ENCODE results near the gene GRID1.

The GRID1 gene

GRCh38 chr10:86266446-86267242, 100.0 kb downstream of the GRID1 start:
- DNase-seq (ENCODE audit: low read depth in 2 of 2): no peak

GRCh38 chr10:86265895-86266259, 100.7 kb downstream of the GRID1 start:
- no peak for DNase-seq (ENCODE audit: low read depth in 2 of 2)

- DNase-seq (ENCODE audit: low read depth in 2 of 2): no peak
Observed at GRCh38 chr10:86265236-86265894, 101.2 kb downstream of the GRID1 start.

DNA sequence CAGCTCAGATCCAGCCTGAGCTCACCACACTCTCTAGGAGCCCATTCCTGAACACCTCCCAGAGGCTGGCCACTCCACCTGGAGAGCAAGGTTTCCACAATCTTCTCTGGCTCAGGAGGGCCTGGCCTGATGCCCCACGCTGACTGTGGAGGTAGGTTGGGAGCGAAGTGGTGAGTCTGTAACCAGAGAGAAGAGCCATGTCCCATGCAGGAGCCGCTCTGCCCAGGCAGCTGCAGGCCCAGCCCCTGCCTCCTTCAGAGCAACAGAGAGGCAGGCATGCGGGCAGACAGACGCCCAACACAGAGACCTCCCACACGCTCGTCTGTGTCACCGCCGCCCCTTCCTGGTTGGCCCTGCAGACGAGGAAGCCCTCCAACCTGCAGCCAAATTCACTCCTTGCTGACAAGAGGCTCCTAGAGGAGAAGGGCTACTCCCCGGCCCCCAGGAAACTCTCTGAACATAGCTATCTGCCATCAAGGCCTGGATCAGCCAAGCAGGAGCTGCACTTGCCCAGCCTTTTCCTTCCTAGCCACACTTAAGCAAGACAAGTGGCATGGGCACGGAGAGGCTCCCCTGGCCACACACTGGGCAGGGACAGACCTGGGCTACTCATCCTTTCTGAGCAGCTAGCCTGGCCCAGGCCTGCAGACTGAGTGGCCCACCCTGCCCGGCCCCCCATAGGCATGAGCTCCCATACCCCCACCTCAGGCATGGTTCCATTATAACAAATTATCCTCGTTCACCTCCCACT, 101.9 kb downstream of the GRID1 start:
- no peak for DNase-seq (ENCODE audit: low read depth in 2 of 2)

DNA sequence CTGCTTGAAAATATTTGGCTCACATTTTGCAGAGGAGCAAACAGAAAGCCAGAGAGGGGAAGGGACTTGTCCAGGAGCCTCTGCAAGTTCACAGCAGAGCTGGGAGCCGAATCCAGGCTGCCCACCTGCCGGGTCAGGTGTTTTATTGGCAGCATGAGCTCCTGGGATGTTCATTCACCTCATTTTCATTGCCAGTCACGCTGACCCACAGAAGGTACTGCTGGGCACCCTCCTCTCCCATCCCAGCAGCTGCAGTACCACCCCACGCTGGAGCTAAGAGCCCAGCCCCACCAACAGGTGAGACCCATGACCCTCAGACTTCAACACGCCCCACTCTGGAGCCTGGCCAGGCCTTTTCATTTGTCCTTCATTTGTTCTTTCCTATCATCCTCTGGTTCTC, 102.7 kb downstream of the GRID1 start:
- DNase-seq (ENCODE audit: low read depth in 2 of 2): no peak

DNA sequence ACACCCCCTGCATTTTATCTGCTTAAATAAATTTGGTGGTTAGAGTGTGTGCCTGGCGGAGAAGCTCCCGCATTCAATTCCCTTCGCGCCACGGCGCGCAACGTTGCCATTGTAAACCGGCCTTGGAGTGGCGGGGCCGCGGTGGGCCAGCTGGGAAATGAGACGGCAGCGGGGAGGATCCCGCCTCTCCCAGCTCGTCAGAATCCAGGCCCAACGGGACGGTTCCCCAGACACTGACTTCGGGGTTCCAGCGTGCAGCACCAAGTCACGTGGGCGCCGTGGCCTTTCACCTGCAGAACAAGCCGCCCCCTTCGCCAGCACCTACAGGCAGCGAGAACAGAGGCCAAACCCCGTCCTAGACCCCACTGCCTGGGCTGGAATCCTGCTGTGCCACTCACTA, 103.4 kb downstream of the GRID1 start:
- DNase-seq (ENCODE audit: low read depth in 2 of 2): no peak

DNA sequence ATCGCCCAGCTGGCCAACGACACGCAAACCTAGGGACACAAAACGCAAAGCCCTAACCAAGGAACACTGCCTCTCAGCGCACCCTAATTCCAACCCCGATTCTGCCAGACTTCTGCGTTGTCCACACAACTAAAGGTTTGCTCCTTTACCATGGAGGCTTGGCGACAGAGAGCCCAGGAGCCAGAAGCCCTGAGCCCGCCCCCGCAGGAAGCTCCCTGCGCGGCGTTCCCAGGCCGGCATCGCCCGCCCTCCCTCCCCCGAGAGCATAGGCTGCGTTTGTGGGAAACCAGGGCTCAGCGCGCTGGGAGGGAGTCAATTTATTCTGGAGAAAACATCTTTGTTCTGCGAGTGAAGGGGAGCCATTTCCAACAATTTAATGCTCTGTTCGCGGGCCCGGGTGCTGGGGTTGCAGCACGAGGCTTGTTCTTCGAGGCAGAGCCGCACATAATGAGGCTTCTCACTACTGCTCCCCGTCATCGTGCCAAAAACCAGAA, 103.9 kb downstream of the GRID1 start:
- DNase-seq (ENCODE audit: low read depth in 2 of 2): no peak

DNA sequence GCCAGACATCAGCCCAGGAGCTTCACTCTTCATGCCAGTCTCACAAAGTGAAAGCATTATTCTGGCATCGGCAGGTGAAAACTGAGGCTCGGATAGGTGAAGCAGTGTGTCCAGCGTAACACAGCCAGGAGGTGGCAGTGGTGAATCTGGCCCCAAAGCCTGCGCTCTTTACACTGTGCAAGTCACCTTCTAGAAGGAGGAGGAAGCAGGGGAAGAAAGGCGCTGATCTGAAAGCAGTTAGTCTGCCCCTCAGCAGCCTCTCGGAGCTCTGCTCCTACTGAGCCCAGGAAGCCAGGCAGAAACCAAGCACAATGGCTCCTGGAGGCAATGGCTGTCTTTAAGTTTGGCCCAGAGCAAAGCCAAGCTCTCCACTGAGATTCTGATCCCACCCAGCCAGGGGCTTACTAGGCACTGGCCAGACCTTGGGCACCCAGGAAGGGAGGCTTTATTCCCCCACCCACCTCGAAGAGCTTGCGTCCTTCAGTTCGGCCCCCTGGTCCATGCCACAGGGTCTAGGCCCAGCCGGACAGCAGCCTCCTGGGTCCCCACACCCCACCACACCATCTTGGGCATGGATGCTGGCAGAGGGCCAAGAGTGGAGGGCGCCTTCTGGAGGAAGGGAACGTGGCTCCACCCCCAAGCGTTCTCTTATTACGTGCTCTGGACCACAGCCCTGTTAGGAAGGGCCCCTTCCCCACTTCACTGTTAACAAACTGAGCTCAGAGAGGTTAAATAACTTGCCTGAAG, 104.5 kb downstream of the GRID1 start:
- DNase-seq (ENCODE audit: low read depth in 2 of 2): no peak

DNA sequence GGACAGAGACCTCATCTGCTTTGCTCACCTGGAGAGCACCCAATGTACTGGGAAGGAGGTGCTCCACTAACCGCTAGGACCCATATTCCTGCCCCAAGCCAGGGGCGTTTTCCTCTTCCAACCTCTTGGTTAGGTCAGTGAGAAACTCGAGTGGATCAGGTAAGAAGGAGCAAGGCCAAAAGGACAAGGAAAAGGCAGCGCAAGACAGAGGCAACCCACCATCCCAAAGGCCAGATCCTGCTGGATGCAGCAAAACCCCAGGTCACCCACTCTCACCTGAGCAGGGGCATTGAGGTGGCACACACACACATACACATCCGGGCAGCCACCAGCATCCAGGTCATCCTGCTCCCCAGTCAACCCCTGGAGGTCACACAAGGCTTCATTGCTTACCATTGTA, 105.1 kb downstream of the GRID1 start:
- no peak for DNase-seq (ENCODE audit: low read depth in 2 of 2)

GRCh38 chr10:86260564-86260963, 106.0 kb downstream of the GRID1 start:
- no peak for DNase-seq (ENCODE audit: low read depth in 2 of 2)

DNA sequence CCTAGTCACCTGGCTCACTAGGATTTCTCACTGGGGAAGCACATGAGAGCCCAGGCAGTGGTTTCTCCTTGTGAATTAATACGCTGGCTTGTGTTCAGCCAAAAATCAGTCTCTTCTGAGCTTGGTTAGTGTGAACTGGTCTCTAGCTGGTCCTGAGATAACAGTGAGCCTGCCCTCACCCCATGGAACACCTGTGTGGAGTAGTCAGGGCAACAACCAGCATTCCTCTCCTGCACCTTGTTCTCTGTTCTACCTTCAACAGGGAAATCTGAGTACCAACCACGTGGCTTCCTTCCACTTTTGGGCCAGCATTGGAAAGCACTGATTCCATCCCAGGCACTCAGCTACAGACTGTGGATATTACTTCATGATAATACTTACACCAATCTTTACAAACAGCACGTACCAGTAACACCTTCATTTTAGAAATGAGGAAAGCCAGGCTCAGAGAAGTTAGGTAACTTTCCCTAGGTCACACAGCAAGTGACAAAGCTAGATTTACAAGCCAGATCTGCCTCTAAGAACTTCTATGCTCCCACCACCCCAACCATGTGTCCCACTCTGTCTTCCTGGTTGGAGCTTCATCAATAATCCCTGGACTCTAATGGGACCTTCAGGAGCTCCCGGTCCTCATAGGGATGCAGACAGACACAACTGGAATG, 106.6 kb downstream of the GRID1 start:
- no peak for DNase-seq (ENCODE audit: low read depth in 2 of 2)

GRCh38 chr10:86258941-86259340, 107.7 kb downstream of the GRID1 start:
- no peak for DNase-seq (ENCODE audit: low read depth in 2 of 2)

GRCh38 chr10:86258499-86258898, 108.1 kb downstream of the GRID1 start:
- DNase-seq (ENCODE audit: low read depth in 2 of 2): no peak

DNA sequence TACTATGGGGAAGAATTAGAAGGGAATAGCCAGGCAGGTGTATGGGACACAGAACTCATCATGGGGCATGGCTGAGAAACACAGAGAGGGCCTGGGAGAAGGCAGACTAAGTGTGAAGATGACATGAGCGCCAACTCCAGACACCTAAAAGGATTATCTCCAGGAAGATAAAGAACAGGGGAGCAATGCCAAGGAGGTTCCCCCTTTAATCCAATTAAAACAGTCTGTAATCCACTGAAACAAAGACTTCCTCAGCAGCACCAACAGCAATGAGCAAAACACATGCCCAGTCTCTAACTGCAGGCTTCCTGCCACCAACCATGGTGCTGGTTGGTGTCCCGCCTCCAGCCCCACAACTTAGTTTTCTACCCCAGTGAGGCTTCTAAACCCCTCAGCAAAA, 108.9 kb downstream of the GRID1 start:
- DNase-seq (ENCODE audit: low read depth in 2 of 2): no peak

GRCh38 chr10:86256690-86257315, 109.8 kb downstream of the GRID1 start:
- no peak for DNase-seq (ENCODE audit: low read depth in 2 of 2)

GRCh38 chr10:86255405-86256251, 111.0 kb downstream of the GRID1 start:
- DNase-seq (ENCODE audit: low read depth in 2 of 2): no peak

DNA sequence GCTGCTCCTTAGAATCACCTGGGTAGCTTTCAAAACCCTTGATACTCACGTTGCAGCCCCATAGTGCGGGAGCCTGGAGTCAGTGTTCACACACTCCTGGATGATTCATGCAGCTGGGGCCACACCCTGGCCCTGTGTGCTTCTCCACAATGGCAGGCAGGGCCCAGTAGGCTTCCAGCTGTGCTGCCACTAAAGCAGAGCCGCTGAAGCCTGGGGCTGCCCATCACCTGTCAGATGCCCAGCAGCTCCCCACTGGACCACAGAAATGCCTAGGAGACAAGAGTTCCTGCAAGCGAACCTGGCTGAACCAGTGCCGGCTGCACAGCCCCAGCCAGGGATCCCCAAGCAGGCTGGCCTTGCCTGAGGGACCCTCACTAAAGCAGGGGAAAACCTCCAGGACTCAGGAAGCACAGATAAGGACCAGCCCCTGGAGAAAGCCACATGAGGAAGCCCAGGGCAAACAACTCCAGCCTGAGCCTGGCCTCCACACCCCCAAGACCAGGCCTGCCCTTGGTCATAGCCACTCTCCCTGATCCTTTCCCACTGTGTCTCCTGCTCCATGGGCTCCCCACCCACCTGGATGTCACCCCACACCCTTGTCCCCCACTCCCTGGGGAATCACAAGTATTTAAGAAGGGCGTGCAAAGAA, 111.9 kb downstream of the GRID1 start:
- DNase-seq (ENCODE audit: low read depth in 2 of 2): no peak

DNA sequence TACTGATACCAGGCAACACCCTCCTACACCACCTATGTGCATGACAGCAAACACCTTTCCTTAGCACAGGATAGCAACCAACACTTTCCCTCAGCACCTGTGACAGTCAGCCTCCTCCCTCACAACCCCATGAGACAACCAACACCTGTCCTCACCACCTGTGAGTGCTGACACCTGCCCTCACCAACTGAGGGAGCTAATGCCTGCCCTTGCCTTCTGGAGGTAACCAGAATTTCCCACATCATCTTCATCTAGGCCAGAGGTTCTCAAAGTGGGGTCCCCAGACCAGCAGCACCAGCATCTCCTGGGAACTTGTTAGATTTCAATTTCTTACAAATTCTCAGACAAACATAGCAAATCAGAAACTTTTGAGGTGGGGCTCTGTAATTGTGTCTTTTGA, 112.5 kb downstream of the GRID1 start:
- DNase-seq (ENCODE audit: low read depth in 2 of 2): no peak
